Limb (tissue), 2 donors: Measurements from ENCODE around the gene GRM8.

Experiments used
- DNase-seq, 2 donors: peaks; one replicate each; pipeline ENCODE4 v3.0.0-alpha.2; 2016; ENCODE audit errors: extremely low spot score in 2 of 2

GRM8 gene

DNA sequence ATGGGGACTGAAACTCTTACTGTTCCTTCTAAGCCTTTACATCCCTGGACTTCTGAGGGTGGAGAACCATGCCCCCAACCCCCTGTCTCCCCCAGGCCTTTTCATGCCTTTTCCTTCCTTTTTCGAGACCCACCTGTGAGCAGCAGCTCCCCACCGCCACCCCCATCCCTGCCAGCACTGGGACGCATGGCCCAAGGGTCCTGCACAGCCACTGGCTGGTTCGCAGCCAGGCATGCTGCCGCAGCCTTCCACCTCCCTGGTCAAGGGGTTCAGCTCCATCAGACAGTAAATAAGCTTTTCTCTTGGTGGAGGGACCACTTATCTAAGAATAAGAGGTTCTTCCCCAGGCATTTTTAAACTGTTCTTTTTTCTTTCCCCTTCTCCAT is 584.4 kb downstream of the GRM8 start:
- DNase-seq, result no peak

DNA sequence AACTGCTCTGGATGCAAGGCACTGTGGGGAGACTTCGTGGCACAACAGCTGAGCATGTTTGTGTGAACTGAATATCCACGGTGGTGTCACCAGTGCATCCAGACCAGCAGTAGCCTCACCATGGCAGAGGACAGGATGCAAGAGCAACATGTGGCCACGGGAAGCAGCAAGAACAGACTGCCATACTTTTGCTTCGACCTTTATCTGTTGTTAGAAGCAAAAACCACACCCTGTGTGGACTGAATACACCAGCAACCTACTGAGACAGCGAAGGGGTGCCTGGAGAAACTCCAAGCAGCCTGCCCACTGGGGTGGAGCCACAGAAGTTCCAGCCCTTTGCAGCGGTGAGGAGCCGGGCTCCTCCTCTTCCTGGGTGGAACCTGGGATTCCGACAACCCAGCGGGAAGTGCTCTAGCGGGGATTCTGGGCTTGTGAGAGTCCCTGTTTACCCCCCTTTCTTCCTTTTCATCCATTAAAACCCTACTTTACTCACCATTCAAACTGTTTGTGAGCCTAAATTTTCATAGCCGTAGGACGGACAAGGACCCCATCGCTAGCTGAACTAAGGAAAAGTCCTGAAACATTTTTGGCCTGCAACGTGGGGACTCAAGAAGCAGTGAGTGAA is 584.9 kb downstream of the GRM8 start:
- no peak for DNase-seq

DNA sequence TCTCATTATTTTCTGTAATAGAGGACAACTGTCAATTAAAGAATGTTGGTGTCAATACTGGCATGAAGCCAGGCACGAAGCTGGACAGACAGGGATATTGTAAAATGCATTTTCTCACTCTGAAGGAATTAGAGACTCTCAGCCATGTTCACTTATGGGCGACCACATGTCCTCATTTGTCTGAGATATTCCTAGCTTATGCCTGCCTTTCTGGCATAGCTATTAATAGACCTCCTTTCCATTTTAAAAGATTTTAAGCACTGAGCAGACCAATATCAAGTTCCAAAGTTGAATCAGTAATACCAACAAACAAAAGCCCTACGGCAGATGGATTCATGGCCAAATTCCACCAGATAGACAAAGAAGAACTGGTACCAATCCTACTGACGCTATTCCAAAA is 589.9 kb downstream of the GRM8 start:
- no peak for DNase-seq

DNA sequence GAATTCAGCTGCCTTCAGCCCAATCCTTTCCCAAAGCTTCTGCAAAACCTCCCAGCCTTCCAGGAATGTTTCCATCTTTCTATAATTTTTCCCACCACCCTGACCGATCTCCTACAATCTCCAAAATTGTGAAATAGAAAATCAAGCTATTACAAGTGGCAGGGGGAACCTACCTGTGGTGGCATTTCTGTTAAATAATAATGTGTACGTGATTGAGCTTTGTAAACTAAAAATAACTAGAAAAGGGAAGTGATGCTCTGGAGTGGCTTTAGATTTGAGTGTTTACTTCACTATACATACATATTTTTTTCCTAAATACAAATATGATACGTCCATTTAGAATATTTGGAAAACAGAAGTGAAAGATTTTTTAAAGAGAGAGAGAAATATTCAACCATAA is 593.6 kb downstream of the GRM8 start:
- DNase-seq, result no peak

DNA sequence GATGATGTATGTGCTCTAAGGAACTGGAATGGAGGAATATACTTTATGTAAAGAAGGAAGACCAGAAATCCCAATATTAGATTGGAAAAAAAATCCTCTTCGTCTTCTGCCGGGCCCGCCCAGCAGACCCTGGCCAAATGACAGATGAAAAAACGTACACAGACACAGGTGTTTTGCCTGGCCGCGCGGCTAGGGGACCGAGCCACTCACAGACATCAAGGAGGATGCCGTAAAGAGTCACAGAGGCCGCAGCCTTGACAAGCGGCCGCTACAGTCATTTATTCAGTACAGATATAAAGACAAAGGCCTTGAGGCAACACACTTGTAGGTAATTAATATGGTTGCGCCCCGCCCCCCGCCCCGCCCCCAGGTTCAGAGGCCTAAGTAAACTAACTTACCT is 594.1 kb downstream of the GRM8 start:
- DNase-seq, result no peak

DNA sequence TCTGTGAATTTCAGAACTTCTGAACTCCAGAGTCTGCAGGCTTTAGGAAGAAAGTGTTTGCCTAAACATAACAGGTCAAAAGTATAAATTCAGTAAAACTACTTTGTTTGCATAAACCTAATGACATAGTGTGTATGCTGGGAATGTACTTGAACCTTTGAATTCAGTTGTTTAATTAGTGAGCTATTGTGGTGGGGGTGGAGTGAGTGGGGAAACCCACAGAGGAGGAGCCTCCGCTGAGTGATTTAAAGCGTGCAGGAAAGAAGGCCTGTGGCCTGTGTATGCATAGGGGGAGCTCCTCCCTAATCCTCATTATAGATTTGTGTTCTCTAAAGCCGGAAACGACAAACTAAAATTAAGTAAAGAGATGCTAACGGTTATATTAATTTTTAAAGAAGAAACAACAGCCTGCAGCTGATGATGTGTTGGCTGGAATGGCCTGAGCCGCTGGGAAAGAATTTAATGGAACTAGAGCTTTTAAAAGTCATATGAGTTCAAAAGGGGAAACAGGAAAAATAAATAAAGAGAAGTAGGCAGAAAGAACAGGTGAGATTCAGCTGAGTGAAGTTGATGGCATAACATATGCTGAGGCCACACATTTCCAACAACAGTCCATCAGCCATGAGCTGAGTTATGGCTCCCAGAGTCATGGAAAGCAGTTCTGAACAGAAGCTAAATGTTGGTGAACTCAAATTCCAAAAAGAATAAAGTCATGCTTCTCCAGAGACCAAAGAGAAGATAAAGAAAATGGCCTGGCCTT is 595.0 kb downstream of the GRM8 start:
- no peak for DNase-seq

DNA sequence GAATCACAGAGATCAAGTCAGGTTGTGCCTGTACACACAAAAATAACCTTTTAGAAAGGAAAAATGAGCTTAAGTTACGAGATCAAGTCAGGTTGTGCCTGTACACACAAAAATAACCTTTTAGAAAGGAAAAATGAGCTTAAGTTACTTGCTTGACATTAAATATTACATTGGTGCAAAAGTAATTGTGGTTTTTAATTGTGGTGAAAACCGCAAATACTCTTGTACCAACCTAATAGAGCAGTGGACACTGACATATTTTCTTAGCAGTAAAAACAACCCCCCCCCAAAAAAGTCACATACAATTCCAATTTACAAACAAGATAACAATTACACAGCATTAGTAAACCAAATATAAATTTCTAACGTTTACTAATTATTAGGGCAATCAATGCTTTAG is 595.6 kb downstream of the GRM8 start:
- DNase-seq, result no peak

DNA sequence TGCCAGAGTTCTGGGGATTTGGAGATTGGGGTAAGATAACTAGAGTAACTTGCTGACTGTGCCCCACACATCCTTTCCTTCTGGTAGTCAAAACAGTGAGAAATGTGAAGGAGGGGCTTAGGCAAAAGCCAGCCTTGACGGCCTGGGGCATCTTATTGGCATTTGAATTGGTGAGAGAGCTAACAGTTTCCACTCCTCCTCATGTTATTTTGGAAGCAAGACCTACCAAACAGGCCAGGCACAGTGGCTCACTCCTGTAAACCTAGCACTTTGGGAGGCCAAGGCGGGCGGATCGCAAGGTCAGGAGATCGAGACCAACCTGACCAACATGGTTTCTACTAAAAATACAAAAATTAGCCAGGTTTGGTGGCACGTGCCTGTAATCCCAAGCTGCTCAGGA is 596.6 kb downstream of the GRM8 start:
- DNase-seq, result no peak

DNA sequence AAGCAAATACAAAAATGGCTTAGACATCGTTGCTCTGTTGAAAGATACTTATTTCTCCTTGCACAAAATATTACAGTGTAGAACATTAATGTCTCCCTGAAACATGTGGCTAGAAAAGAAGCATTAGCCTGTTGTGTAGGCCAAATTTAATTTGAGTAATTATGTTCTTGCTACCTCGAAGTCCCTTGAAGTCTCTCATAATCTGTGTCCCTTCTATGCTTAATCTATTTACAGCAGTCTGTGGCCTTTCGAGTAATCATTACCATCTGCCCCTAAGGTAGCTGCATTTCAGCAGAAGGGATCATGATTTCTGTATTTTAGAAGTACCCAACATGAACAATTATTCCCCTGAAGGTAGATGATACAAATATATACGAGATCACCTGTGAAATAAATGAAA is 615.2 kb downstream of the GRM8 start:
- no peak for DNase-seq

DNA sequence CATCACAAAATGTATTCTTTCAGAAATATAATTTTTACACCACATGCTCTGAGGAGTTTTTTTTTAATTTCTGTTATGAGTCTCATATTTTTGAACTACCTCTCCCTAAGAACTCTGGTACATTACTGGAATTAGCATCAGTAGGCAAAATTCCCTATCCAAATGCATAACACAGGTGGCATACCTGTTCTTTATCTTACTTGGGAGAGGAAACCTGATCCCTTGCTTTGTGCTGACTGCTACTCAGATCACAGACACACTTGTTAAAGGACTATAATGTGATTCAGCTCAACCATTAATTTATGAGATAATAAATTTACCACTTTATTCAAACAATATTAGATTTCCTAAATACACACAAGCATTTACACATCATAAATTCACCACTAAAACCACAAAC is 617.2 kb downstream of the GRM8 start:
- no peak for DNase-seq

DNA sequence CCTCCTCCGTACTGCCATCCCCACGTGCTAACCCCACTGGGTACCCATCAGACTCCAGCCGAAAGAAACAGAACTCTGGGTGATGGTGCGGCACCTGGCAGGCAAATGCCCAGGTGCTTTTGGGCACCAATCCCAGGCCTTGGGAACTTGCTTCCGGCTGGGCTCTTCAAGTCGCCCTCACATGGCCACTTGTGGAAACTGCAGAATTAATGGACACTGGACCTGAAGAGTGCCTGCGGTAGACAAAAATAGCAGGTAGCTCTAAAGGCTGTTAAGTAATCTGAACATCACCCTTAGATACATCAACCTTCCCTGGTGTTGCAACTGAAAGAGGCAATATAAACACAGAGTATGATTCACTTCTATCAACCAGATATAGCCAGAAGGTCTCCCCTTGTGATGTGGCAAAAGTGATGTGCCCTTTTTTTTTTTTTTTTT is 644.4 kb downstream of the GRM8 start:
- no peak for DNase-seq

DNA sequence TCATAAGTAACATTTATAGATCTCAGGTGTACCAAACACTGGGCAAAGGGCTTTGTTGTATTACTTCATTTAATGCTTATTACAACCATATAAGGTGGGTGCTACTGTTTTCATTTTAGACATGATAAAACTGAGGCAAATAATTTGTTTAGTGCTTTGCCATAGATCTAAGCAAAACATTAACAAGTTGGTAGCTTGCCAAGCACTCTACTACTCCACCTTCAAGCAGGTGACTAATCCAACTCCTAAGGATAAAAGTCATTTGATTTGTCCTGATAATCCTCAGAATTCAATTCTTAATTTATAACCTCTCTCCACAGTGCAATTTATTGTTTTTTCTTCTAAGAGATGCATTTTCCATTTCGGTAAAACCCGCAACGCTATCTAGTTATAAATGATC is 646.4 kb downstream of the GRM8 start:
- DNase-seq, result no peak

DNA sequence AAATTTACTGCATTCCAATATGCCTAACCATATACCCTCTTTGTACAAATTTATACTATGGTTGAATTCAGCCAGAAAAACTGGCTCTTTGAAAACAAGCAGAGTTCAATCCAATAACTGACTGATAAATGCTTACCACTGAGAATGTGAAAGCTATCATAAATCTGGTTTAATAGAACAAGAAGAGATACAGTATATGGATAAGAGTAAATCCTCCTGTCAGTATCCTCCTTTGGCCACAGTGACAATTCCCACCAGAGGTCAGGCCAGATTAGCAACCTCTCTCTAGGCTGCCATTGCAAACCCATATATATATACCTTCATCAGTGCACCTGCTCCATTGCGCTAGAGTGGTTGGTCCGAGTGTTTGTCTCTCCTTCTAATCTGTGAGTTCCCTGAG is 647.2 kb downstream of the GRM8 start:
- no peak for DNase-seq

DNA sequence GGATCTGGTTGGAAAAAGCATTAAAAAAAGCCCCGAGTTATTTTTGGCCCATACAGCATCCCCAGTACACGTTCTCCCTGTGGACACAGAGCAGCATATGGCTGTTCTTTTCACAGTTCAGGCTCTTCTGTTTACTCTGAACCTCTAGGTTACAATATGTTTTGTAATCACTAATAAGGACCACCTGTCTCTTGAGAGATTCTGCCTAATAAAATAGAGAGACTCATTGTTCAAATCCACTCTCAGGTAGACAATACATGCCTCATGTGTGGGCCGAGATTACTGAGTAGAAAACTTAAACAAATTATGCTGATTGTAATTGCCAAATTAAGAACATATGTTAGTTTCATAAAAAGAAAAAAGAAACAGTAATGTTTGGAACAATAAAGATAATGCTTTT is 647.7 kb downstream of the GRM8 start:
- peak in 1 of 2 donors; percentile 10 for DNase-seq

DNA sequence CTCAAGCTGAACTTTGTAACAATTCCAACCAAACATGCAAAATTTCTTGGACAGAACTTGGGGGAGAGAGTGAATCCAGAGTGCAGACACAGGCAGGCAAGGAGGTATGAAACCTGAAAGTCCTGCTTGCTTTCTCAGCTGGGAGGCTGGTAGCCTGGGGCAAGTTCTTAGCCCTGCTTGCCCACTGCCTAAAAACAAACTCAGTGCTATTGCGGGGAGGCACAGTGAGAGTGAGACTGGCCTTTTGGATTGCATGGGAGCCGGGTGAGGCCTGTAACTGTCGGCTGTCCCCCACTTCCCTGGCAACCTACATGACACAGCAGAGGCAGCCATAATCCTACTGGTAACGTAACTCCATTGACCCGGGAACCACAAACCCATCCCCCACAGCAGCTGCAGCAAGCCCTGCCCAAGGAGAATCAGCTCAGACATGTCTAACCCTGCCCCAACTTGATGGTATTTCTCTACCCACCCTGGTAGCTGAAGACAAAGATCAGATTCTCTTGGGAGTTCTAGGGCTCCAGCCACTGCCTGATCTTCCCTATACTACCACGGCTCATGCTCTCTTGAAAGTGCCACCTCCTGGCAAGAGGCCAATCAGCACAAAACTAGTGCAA is 663.6 kb downstream of the GRM8 start:
- no peak for DNase-seq

DNA sequence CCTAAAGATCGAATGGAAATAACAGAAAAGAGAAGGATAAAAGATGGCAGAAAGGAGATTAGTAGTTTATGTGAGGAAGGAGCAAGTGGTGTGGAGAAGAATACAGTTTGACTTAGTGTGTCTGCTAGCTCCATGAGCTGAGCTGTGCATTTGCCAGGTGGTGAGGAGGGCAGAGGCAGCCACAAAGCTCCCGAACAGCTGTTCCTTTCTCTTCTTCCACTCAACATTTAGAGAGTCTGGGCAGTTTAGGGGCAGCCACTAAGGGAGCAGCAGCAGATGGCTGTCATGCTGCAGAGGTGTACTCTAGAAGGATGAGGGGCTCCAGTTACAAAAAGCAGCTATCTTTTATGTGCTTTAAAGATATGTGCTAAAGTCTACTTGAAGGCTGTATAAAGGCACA is 674.4 kb downstream of the GRM8 start:
- peak in 1 of 2 donors; percentile 12 for DNase-seq

DNA sequence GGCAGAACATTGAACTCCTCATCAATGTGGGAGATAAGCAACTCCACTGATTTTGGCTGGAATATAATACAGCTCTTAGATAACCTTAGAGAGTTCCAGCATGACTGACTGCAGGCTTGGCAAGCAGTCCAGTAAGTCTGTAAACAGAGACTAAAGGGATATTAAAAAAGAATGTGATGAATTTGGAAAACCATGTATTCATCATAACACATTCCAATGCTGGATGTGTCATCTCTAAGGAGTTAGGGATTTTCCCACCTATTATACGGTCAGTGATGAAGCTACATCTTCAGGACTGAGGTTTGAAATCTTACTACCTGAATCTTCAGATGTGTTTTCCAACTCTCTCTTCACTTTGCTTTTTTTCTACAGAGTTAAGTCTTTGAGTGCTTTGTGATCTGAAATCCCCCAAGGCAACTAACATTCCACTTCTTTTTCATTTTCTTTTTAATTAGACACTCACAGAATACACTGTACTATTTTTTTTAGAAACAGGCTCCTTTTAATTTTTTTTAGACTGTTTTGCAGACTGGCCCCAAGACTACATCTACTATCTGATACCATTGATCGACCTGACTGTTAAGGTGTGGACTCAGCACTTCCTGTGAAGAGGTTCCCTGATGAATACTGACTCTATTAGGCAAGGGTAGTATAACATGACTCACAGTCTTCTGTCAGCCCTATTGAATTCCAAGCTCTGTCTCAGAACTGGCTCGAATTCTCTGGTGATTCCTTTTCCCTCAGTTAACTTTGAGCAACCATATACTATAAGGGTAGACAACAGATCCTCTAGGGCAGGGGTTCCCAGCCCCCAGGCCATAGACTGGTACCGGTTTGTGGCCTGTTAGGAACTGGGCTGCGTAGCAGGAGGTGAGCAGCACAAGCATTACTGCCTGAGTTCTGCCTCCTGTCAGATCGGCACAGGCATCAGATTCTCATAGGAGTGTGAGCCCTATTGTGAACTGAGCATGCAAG is 678.2 kb downstream of the GRM8 start:
- no peak for DNase-seq

DNA sequence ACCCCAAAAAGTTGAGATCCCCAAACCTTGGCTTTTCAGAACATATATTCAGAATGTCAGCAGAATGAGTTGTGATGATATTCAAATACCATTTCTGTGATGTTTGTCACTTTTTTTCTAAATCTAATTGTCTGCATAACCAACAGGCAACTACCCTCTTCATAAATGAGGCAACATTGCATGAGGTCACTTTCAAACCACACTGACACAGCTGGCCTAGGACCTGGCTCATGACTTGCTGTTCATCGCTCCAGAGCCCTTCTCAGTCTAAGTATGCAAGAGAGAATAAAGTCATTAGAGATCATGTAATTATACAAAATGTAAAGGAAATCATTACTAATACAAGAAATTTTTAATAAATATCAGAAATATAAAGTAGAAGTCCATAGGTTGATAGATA is 681.9 kb downstream of the GRM8 start:
- no peak for DNase-seq

DNA sequence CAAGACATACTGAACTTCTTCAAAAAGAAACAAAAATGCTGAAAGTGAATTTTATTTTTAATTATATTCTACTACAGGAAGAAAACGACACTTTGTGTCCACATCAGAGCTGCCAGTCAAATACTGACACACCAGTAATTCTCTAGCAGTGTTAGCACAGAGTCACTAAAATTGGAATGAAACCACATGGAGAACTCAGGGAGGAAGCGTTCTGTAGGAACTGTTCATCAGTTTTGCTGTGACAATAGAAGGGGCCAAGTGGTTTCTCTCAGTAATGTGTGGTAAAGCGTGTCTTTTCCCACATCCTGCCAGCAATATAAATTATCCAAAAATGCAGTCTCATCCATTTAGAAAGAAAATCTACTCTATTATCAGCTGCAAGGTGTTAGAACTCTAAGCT is 683.3 kb downstream of the GRM8 start:
- no peak for DNase-seq

DNA sequence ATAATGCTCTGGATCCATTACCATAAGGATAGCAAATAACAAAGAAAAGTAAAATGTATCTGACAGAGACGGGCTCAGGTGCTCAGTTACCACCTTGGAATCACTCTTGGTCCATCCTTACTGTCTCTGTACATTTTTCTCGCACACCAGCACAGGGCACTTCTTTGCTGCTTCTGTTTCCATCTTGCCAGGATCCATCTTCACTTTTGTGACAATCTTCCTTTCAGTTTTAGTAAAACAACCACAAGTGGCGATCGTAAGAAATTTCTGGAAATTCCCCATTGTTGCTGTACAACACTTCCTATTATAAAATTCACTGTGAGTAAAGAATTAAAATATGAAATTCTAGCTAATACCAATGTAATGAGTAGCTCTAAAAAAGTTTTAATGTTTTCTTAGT is 695.5 kb downstream of the GRM8 start:
- no peak for DNase-seq

DNA sequence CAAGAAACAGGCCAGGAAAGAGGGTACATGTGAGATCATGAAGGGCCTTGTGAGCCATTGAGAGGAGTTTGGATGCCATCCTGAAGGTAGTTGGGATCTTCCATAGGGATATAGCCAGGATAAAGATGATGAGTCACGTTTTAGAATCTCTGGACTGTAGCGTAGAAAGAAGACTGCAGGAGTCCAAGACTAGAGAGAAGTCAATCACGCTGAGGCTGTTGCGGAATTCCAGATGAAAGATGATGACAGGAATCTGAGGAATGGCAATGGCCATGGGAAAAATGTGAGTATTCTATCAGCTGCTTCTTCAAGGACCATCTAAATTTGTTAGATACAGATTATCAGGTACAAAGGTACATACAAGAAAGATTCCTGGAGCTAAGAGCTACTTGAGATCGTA is 711.3 kb downstream of the GRM8 start:
- no peak for DNase-seq

DNA sequence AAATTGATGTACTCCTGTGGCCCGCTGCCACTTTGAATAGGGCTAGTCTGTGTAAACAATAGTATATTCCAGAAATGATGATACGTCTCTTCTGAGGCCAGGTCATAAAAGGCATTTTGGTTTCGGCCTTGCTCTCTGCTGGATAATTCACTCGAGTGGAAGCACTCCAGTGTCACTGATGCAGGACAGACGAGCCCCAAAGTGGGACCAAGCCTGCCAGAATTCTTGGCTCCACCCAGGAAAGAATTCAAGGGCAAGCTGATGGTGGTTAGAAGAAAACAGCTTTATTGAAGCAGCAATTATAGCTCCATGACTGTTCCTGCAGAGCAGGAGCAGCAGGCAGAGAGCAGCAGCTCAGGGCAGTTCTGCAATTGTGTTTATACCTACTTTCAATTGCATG is 717.6 kb downstream of the GRM8 start:
- no peak for DNase-seq
